ENCODE results near the gene NUAK1.

The NUAK1 gene

GRCh38 chr12:106130474-106131113, 8.2 kb downstream of the NUAK1 start:
- no peak for DNase-seq (ENCODE audit: low read depth in 2 of 2)

- DNase-seq (ENCODE audit: low read depth in 2 of 2): no peak
Observed at GRCh38 chr12:106128585-106129328, 10.0 kb downstream of the NUAK1 start.

- no peak for DNase-seq (ENCODE audit: low read depth in 2 of 2)
Observed at GRCh38 chr12:106127338-106128126, 11.2 kb downstream of the NUAK1 start.

- DNase-seq (ENCODE audit: low read depth in 2 of 2): no peak
Observed at GRCh38 chr12:106126441-106127337, 12.1 kb downstream of the NUAK1 start.

- DNase-seq (ENCODE audit: low read depth in 2 of 2): no peak
Observed at GRCh38 chr12:106125351-106126095, 13.2 kb downstream of the NUAK1 start.

GRCh38 chr12:106123551-106124081, 15.1 kb downstream of the NUAK1 start:
- no peak for DNase-seq (ENCODE audit: low read depth in 2 of 2)

GRCh38 chr12:106123110-106123509, 15.6 kb downstream of the NUAK1 start:
- no peak for DNase-seq (ENCODE audit: low read depth in 2 of 2)

GRCh38 chr12:106122004-106122403, 16.8 kb downstream of the NUAK1 start:
- DNase-seq (ENCODE audit: low read depth in 2 of 2): no peak

- DNase-seq (ENCODE audit: low read depth in 2 of 2): no peak
Observed at GRCh38 chr12:106120519-106121105, 18.1 kb downstream of the NUAK1 start.

- DNase-seq (ENCODE audit: low read depth in 2 of 2): no peak
Observed at GRCh38 chr12:106119301-106119700, 19.5 kb downstream of the NUAK1 start.

GRCh38 chr12:106118381-106119130, 20.2 kb downstream of the NUAK1 start:
- no peak for DNase-seq (ENCODE audit: low read depth in 2 of 2)

- no peak for DNase-seq (ENCODE audit: low read depth in 2 of 2)
Observed at GRCh38 chr12:106115440-106115839, 23.3 kb downstream of the NUAK1 start.

- no peak for DNase-seq (ENCODE audit: low read depth in 2 of 2)
Observed at GRCh38 chr12:106114447-106115068, 24.2 kb downstream of the NUAK1 start.

GRCh38 chr12:106113824-106114446, 24.8 kb downstream of the NUAK1 start:
- no peak for DNase-seq (ENCODE audit: low read depth in 2 of 2)

- no peak for DNase-seq (ENCODE audit: low read depth in 2 of 2)
Observed at GRCh38 chr12:106113446-106113823, 25.3 kb downstream of the NUAK1 start.

GRCh38 chr12:106113042-106113441, 25.7 kb downstream of the NUAK1 start:
- DNase-seq (ENCODE audit: low read depth in 2 of 2): no peak

GRCh38 chr12:106112145-106112821, 26.5 kb downstream of the NUAK1 start:
- no peak for DNase-seq (ENCODE audit: low read depth in 2 of 2)
